ENCODE measurements around the gene CCDC107.
A peak's percentile ranks its signal among the peaks of the same experiment; 100 is the strongest.

The CCDC107 gene

GRCh38 chr9:35705836-35706430 is 47.8 kb downstream of the CCDC107 start:
- peak in 1 of 2 experiments; percentile 23 for DNase-seq

- no peak for DNase-seq
These were observed 48.9 kb downstream of the CCDC107 start for GRCh38 chr9:35706951-35707350.

DNA sequence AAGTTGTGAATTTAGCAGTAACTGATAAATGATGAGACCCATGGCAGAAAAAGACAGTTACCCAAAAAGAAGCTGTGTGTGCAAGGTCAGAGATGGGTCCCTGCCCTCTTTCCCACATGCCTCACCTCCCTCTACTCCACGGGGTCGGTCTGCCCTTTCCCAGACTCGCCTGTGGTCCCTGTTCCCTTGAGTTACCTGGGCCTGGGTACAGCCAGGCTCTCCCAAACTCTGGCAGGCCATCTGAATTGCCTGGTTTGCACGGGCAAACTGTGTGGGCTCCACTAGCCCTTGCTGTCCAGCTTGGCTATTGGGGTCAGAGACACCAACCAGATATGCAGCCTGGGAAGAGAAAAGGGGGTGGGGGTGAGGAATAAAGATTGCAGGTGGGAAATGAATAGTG is 50.1 kb downstream of the CCDC107 start:
- no peak for DNase-seq

- no peak for DNase-seq
These were observed 52.9 kb downstream of the CCDC107 start for GRCh38 chr9:35710818-35711500.
